Glutamatergic neuron (in vitro differentiated cells): ENCODE results near the gene MED14. TPM values are rescaled to one million over a fixed set of nuclear protein-coding genes. Genes with fewer than 3 reads are reported as not detected.

Experiments used
- DNase-seq: peaks from one replicate; pipeline ENCODE4 v3.0.0; 2022
- H3K27ac Mint-ChIP-seq: one replicate; pipeline ENCODE4 v1.8.0; 2020; ENCODE audit warnings: mild to moderate bottlenecking, mixed read lengths, inconsistent platforms; ENCODE audit not compliant: unreplicated experiment
- H3K27me3 Mint-ChIP-seq: one replicate; pipeline ENCODE4 v1.8.0; 2020; ENCODE audit warnings: mild to moderate bottlenecking, moderate library complexity, mixed read lengths, inconsistent platforms; ENCODE audit not compliant: unreplicated experiment
- H3K36me3 Mint-ChIP-seq: one replicate; pipeline ENCODE4 v1.8.0; 2020; ENCODE audit warnings: mild to moderate bottlenecking, mixed read lengths, inconsistent platforms; ENCODE audit not compliant: unreplicated experiment
- H3K4me1 Mint-ChIP-seq: one replicate; pipeline ENCODE4 v1.8.0; 2020; ENCODE audit warnings: mild to moderate bottlenecking, low read depth, mixed read lengths, inconsistent platforms; ENCODE audit not compliant: unreplicated experiment
- H3K4me3 Mint-ChIP-seq: one replicate; pipeline ENCODE4 v1.8.0; 2020; ENCODE audit warnings: mild to moderate bottlenecking, mixed read lengths, inconsistent platforms; ENCODE audit not compliant: unreplicated experiment
- H3K9me3 Mint-ChIP-seq: one replicate; pipeline ENCODE4 v1.8.0; 2020; ENCODE audit warnings: mild to moderate bottlenecking, moderate library complexity, mixed read lengths, inconsistent platforms; ENCODE audit not compliant: unreplicated experiment
- total RNA-seq: library from RNA; stranded (reverse); fragmentation: NEBNext Ultra II Directional; extraction: Animal tissue kit (Norgen Biotek cat#: 25700); gene quantifications from one replicate; pipeline ENCODE4 v1.2.1, GENCODE V29; 2021; ENCODE audit not compliant: unreplicated experiment
- TF ChIP-seq, protein P1 (sequence below): fragments of 200-600 bp; sonication (generic); IDR thresholded peaks from one replicate; pipeline ENCODE4 v1.5.0; 2021; ENCODE audit not compliant: partially characterized antibody, unreplicated experiment

The MED14 gene
- total RNA-seq, 1 donor from 2014 or later, result 59.8 TPM

DNA sequence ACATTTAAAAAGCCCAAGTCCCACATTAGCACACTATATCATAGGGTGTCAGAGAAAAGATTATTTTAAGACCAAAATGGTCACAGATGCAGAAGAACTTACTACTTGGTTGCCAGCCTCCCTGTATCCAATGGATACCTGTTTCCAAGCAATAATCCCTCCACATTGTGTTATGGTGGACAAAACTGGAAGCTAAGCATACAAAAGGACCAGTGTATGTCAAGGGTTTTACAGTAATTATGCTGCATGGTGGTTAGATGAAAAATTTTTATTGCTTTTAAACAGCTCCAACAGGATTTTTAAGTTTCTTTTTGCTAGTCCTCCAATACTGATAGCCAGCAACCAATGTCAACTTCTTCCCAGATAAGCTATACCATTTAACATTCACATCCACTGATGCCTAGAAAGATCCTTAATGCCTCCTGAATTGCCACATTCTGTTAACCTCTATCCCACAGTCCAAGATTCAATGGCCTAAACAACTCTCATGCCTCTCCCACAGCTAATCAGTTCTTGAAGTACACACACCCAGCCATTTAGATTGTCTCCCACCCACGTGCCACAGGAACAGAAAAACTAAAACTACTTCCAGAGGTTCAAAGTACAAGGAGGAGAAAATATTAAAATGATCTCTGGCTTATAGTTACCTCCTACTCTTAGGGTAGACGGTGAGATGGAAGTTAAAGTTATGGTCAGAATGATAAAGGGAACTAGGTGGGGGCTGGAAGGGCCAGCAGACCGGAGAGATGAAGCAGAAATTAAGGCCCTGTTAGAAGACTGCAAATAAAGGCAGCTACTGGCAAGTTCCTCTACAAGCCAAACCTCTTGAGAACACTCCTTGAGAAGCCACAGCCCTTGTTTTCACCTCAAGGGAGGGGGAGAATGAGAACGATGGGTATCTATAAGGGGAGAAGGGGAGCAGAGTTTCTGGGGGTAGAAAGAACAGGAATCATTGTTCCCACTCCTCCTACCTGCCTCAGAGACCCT, 5.5 kb downstream of the MED14 start:
- Mint-ChIP-seq H3K4me3 (peak overlapping the region; percentile 22), H3K4me1 (peaks cover 14% of the 10 kb centered on the region), H3K36me3 (no peaks in the 10 kb centered on the region), H3K27ac (no peak overlapping the region), H3K27me3 (peaks cover 5% of the 10 kb centered on the region), H3K9me3 (no peaks in the 10 kb centered on the region)
- no peak for DNase-seq
- TF ChIP-seq, protein P1, sequence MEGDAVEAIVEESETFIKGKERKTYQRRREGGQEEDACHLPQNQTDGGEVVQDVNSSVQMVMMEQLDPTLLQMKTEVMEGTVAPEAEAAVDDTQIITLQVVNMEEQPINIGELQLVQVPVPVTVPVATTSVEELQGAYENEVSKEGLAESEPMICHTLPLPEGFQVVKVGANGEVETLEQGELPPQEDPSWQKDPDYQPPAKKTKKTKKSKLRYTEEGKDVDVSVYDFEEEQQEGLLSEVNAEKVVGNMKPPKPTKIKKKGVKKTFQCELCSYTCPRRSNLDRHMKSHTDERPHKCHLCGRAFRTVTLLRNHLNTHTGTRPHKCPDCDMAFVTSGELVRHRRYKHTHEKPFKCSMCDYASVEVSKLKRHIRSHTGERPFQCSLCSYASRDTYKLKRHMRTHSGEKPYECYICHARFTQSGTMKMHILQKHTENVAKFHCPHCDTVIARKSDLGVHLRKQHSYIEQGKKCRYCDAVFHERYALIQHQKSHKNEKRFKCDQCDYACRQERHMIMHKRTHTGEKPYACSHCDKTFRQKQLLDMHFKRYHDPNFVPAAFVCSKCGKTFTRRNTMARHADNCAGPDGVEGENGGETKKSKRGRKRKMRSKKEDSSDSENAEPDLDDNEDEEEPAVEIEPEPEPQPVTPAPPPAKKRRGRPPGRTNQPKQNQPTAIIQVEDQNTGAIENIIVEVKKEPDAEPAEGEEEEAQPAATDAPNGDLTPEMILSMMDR, result no peak

DNA sequence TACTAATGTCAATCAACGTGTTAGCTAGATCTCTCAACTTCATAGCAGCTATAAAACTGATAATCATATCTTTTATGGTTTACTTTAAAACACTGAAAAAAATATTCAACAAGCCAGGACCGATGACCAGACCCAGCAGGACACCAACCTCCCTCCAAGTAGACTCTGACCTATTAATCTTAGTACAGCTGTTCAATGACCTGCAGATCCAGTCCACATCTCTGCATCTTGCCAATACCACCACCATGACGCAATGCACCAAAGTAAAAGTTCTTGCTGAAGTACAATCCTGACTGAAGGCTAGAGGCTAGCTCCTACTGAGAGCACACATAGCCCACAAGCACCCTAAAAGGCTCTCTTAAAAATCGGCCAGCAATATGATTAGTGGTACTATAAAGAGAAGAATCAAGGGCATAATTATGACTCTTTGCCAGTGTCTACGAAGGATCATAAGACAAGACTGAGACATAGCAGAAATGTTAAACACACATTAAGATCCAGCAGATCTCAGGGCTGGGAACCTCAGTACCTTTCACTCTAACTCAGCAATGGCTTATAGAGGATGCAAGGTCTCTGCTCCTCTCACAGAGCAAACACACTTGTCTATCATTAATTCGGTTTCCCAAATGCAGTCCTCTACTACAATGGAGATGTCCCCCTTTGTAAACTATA, 7.6 kb downstream of the MED14 start:
- no peak overlapping the region for H3K4me3 Mint-ChIP-seq
- H3K27ac Mint-ChIP-seq, result no peak overlapping the region
- no peaks in the 10 kb centered on the region for H3K36me3 Mint-ChIP-seq
- no peak for DNase-seq
- H3K9me3 Mint-ChIP-seq, result no peaks in the 10 kb centered on the region
- H3K27me3 Mint-ChIP-seq, result peaks cover 5% of the 10 kb centered on the region
- H3K4me1 Mint-ChIP-seq, result peaks cover 7% of the 10 kb centered on the region
- TF ChIP-seq, protein P1, result no peak

DNA sequence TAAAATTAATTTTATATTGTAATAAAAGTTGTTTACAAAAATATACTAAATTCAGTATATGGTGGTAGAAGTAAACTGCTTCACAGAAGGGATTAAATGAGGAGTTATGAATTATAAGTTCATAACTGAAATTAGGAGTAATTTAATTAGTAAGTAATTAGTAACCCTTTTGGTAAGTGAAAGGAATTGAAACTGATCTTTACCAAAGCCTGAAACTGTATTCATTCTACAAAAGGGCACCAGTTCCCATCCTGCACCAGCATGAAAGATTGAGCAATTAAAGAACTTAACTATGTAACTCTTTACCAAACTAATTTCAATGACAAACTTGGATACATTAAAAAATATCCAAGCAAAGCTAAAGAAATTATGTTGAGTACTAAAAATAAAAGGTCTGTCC, 8.2 kb downstream of the MED14 start:
- Mint-ChIP-seq H3K36me3 (no peaks in the 10 kb centered on the region), H3K9me3 (no peaks in the 10 kb centered on the region), H3K27ac (no peak overlapping the region), H3K4me1 (peaks cover 7% of the 10 kb centered on the region), H3K4me3 (no peak overlapping the region), H3K27me3 (peaks cover 5% of the 10 kb centered on the region)
- TF ChIP-seq, protein P1, result no peak
- no peak for DNase-seq

DNA sequence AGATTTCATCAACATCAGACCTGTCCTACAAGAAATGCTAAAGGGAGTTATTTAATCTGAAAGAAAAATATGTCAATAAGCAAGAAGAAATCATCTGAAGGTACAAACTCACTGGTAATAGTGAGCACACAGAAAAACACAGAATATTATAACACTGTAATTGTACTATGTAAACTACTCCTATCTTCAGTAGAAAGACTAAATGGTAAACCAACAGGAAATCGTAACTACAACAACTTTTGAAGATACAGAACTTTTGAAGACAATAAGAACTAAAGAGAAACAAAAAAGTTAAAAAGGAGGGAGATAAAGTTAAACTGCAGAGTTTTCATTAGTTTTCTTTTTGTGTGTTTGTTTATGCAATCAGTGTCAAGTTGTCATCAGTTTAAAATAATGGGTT, 12.4 kb downstream of the MED14 start:
- Mint-ChIP-seq H3K9me3 (peaks cover 2% of the 10 kb centered on the region), H3K36me3 (no peaks in the 10 kb centered on the region), H3K27ac (no peak overlapping the region)

More for the DNA sequence above, 12.4 kb downstream of the MED14 start:
- H3K4me3 Mint-ChIP-seq, result no peak overlapping the region
- no peaks in the 10 kb centered on the region for H3K4me1 Mint-ChIP-seq
- no peak for DNase-seq
- H3K27me3 Mint-ChIP-seq, result peaks cover 3% of the 10 kb centered on the region
- TF ChIP-seq, protein P1, result no peak
